ENCODE results near the gene FKRP.
"Not testable (repeated sequence)": the region's sequence is repeated elsewhere in the genome, so short reads cannot be mapped to it uniquely, and the experiment has no call there.

Gene FKRP

DNA sequence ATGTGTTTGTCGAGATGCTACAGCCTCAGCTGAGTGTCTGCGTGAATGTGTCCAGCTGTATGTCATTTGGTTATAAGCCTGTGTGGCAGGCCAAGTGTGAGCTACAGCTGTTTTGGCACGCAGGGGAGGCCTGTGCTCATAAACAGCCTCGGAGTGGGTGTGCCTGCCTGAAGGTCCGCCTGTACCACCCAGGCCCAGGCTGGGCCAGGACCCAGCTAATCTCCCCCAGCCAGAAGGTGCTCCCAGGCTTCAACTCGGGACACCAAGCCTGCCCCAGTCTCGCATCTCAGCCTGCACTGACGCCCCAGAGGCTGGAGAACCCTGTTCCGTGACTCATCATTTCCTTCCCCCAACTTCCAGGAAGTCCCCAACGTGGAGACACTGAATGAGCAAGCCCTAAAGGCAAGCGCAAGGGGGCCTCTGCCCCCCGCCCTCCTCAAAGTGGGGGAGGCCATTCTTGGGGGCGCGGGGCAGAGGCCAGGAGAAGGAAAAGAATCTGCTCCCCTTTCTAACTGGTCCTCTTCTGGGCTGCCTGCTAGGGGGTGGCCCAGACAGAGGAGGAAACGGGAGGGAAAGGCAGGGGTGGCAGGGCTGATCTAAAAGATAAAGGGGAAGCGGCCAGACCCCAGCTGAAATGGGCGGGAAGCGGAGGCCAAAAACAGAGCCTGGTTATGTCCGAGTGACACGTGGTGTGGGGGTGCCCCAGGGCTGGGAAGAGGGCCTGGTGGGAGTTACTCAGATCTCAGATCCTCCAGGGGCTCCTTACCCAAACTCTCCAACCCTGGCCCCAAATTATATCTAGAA is 40.6 kb downstream of the FKRP start:
- no peak for DNase-seq (ENCODE audit: low spot score)

DNA sequence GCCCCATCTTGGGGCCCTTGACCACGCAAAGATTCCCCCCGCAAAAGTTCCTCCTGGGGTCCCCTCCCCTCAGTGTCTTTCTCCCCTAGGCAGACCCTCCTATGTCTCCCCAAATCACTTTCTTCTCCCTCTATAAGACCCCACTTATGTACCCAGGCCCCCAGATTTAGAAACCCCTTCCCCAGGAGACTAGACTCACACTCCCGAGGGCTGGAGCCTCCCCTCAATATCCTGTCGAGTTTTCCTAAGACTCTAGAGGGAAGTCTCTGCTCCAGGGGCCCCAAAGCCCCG is 41.1 kb downstream of the FKRP start:
- DNase-seq (ENCODE audit: low spot score) = no peak

DNA sequence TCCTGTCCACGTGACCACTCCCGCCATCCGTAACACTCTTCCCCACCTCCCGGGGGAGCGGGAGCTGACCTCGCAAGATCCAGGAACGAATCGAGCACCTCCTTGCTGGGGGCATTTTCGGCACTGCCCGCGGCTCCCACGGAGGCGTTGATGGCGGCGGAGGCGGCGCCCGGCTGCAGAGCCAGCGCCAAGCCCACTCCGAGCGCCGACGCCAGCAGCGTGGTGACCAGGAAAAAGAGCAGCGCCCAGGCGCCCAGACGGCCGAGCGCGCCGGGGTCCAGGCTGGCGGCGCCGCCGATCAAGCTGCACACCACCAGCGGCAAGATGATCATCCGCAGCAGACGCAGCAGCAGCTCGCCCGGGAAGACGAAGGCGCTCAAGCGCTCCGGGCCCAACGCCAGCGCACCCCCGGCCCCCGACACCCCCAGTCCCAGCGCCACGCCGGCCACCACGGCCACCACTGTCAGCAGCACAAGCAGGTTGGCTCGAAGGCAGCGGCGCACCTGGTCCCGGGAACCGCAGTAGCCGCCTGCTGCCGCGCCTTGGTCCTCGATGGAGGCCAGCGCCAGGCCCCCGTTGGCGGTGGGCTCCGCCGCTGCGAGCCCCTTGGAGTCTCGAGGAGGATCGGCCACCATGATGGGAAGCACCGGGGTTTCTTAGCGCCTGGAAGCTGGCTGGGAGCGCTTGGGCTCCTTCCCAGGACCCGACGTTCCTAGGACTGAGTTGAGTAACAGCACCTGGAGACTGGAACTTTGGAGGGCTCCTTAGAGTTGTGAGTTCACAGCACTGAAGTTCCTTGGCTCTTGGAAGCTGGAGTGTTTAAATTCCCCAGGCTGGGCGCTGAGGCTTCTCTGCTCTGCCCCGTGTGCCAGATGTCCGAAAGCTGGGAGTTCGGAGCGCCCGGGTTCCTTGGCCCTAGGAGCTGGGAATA is 41.7 kb downstream of the FKRP start:
- DNase-seq (ENCODE audit: low spot score) = no peak

DNA sequence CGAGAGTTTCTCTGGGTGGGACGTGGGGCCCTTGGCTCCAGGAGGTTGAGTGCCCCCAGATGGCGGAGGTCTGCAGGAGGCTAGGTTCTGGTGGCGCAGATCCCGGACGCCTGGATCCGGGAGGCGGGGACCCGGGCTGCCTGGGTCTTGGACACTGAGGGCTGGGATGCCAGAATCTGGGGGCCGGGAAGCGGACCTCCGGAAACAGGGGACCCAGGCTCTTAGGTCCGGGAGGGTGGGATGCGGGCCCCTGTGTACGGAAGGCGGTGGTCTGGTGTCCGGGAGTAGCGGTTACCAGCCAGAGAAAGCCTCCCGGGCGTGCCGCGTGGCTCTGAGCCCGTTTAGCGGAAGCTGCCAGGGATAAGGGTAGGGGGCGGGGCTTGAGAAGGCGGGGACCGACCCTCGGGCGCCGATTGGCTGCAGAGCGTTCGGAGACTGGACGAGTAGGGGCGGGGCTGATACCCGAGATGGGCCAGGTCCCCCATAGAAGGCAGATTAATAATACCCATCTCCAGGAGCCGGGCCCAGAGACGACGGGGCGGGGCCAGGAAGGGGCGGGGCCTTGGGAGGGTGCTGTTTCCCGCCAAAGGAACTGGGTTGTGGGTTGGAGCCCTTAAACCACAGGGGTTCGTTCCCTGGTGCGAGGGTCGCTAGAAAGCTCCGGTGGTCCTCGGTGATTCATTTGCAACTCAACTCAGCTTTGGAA is 42.6 kb downstream of the FKRP start, which contains the start of gene SLC1A5:
SLC1A5 (minus strand) TSS at position 333 of the 706 bp plus-strand sequence. CDS start 629 bp downstream, outside the sequence.
- DNase-seq (ENCODE audit: low spot score) = peak; percentile 97

DNA sequence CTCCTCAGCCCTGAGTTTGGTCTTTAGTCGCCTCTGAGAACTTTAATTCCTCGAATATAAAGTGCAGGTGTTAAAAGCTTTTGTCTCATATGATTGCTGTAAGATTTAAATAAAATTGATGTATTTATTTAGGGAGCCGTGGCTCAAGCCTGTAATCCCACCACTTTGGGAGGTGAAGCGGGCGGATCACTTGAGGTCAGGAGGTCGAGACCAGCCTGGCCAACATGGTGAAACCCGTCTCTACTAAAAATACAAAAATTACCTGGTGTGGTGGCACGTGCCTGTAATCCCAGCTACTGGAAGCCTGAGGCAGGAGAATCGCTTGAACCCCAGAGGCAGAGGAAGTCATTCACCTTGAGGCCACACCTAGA is 43.1 kb downstream of the FKRP start:
- DNase-seq (ENCODE audit: low spot score) = no peak

DNA sequence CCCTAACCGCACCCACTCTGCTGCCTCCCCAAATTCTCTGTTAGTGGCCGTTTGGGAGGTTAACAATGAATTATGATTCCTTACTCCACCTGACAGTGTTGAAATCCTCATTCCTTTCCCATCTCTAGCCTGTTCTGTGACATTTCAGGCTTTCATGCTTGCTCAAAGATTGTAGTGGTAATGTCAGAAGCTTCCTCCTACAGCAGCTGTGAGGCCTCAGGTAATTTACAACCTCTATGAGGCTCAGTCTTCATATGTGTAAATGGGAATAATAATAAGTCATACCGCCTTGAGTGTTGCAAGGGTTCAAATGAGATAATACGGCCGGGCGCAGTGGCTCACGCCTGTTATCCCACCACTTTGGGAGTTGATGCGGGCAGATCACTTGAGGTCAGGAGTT is 43.5 kb downstream of the FKRP start:
- DNase-seq (ENCODE audit: low spot score) = no peak

DNA sequence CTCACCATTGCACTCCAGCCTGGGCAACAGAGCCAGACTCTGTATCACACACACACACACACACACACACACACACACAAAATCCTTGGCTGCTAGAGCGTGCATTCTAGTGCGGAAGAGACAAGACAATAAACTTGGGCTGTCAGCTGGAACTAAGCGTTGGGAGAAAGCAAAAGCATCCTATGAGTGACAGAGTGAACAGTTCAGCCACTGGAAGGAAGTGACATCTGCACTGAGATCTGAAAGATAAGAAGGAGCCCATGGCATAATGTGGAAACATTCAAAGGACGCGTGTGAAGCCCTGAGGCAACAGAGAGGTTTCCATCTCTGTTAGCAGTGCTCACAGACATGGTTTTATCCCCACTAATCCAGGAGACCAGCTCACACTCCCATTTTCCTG is 46.1 kb downstream of the FKRP start:
- DNase-seq (ENCODE audit: low spot score) = no peak

DNA sequence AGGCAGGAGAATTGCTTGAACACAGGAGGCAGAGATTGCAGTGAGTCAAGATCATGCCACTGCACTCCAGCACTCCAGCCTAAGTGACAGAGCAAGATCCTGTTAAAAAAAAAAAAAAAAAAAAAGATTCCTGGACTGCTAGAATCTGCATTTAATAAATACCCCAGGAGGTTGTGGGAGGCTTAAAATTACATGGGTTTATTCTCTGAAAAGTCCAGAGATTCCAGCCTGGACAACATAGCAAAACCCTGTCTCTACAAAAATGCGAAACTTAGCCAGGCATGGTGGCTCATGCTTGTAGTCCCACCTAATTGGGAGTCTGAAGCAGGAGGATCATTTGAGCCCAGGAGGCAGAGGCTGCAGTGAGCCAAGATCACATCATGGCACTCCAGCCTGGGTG is 52.0 kb downstream of the FKRP start:
- no peak for DNase-seq (ENCODE audit: low spot score)

DNA sequence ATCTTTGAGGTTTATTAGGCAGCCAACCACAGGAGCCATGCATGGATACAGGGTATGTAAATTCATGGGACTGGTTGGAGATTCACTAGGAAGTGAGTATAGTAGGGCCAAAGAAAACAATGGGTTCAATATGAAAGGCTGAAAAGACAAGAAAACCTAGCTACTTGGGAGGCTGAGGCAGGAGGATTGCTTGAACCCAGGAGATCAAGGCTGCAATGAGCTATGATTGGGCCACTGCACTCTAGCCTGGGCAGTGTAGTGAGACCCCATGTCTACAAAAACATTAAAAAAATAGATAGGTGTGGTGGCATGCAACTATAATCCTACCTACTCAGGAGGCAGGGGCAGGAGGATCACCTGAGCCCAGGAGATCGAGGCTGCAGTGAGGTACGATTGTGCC is 52.9 kb downstream of the FKRP start:
- DNase-seq (ENCODE audit: low spot score) = no peak

DNA sequence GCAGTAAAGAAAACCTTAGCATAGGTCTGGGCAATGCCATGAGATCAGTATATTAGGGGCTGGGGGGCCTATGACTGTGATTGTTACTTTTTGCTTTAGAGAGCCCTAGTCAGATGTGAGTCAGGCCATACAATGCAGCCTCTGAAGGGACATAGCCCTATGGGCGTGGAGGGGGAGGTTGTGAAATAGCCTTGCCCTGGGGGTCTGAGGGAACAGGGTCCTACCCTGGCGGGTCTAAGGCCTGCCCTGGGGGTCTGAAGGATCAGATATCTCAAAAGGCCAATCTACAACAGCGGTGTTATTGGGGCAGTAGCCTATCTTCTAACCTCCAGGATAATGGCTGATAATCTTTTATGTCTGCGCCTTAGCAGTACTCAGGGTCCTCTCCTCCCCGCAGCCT is 56.3 kb downstream of the FKRP start:
- no peak for DNase-seq (ENCODE audit: low spot score)

DNA sequence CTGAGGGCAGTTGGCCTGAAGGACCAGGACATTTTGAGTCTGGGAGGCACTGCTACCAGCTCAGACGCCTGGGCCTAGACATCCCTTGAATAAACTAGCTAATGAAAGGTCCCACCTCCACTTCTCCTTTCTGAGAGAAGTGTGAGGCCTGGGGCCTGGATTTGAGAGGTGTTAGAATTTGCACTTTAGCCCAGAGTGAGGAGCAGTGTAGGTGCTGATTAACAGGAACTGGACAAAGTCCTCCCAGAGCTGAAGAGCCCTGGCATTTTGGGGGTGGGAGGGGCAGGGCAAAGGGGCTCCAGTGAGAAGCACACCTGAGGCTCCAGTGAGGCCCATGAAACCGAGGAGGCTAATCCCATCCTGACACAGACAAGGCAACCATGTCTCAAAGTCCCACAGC is 57.7 kb downstream of the FKRP start:
- DNase-seq (ENCODE audit: low spot score) = no peak

DNA sequence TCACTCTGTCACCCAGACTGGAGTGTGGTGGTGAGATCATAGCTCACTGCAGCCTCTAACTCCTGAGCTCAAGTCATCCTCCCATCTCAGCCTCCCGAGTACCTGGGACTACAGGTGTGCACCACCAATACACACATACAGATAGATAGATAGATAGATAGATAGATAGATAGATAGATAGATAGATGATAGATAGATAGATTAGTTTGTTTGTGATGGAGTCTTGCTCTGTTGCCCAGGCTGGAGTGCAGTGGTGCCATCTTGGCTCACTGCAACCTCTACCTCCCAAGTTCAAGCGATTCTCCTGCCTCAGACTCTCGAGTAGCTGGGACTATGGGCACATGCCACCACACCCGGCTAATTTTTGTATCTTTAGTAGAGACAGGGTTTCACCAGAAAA is 58.6 kb downstream of the FKRP start:
- not testable (repeated sequence) for DNase-seq (ENCODE audit: low spot score)

DNA sequence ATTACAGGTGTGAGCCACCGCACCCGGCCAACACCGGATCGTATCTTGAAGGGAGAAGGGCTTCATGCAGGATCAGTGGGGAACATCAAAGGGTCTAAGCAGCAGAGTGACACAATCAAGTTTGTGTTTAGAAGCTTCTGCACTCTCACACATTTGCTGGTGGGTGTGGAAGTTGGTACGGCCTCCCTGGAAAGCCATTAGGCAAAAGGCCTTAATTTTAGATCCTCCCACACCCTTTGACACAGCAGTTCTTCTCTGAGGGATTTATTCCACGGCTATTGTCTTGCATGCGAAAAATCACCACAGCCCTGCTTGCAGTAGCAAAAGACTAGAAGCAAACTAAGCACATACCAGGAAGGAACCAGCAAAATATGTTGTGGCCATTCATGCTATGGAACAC is 60.8 kb downstream of the FKRP start:
- DNase-seq (ENCODE audit: low spot score) = no peak

Data from COLO829 (cell line).